ENCODE measurements around the gene MTR. TPM values are rescaled to one million over a fixed set of nuclear protein-coding genes. Genes with fewer than 3 reads are reported as not detected.

MTR gene
- total and polyA plus RNA-seq, 11 donors: 11.8 to 84.2 (median 47.4) TPM

- H3K36me3 ChIP-seq: peaks cover 0 to 100% (median 92%) of the 10 kb centered on the region in 9 donors
- 34 to 49% (median 40%) methylated on average over 3 of the region's 3 CpGs for WGBS, 4 donors
- H3K4me3 ChIP-seq: no peak overlapping the region
- peaks cover 0 to 31% (median 9%) of the 10 kb centered on the region in 12 donors for H3K4me1 ChIP-seq
- no peaks in the 10 kb centered on the region for H3K9me3 ChIP-seq
- ATAC-seq (peak in 2 of 4 donors; percentile 22 to 38), DNase-seq (no peak)
- H3K27me3 ChIP-seq: no peaks in the 10 kb centered on the region
- intact Hi-C loops (cut with DNase I): loop anchor here in 1 of 10 donors (1.0 kb wide), 1 partner anchor 32 kb away; no protein-coding TSS in a partner anchor
- H3K27ac ChIP-seq: peak overlapping the region in 10 of 12 donors; percentile 16 to 78 (median 58)
- TF ChIP-seq POLR2A (IDR thresholded peaks at IDR 0.05): no peak
- TF ChIP-seq CTCF (IDR thresholded peaks at IDR 0.05): no peak
Measured at GRCh38 chr1:236830116-236830515, 35.0 kb downstream of the MTR start.

- DNase-seq (peak; percentile 63 to 78 (median 67)), ATAC-seq (peak; percentile 95 to 98 (median 96))
- TF ChIP-seq CTCF (IDR thresholded peaks at IDR 0.05) (no peak), POLR2A (IDR thresholded peaks at IDR 0.05) (no peak)
- Histone ChIP-seq H3K4me3 (peak overlapping the region in 1 of 12 donors; percentile 3), H3K36me3 (peaks cover 0 to 100% (median 92%) of the 10 kb centered on the region in 9 donors), H3K27me3 (no peaks in the 10 kb centered on the region), H3K27ac (peak overlapping the region in 10 of 12 donors; percentile 16 to 78 (median 58)), H3K4me1 (peaks cover 0 to 27% (median 9%) of the 10 kb centered on the region in 12 donors), H3K9me3 (no peaks in the 10 kb centered on the region)
- WGBS, 4 donors: 38 to 53% (median 45%) methylated on average over 6 of the region's 6 CpGs
- intact Hi-C loops (cut with DNase I): loop anchor here in 1 of 10 donors (1.0 kb wide), 1 partner anchor 32 kb away; no protein-coding TSS in a partner anchor
Measured at GRCh38 chr1:236830560-236830959, 35.5 kb downstream of the MTR start.

GRCh38 chr1:236833575-236833974 is 38.5 kb downstream of the MTR start:
- Histone ChIP-seq H3K27me3 (no peaks in the 10 kb centered on the region), H3K27ac (no peak overlapping the region), H3K4me1 (peaks cover 0 to 24% (median 9%) of the 10 kb centered on the region in 12 donors), H3K36me3 (peaks cover 0 to 100% (median 92%) of the 10 kb centered on the region in 9 donors), H3K9me3 (no peaks in the 10 kb centered on the region), H3K4me3 (no peak overlapping the region)
- 87 to 96% (median 95%) methylated on average over 2 of the region's 2 CpGs for WGBS, 4 donors
- intact Hi-C loops (cut with DNase I): no loop called here
- TF ChIP-seq CTCF (IDR thresholded peaks at IDR 0.05) (no peak), POLR2A (IDR thresholded peaks at IDR 0.05) (no peak)
- no peak for DNase-seq
- ATAC-seq: no peak

- WGBS, 4 donors: 68 to 84% (median 81%) methylated on average over 4 of the region's 4 CpGs
- Histone ChIP-seq H3K27ac (no peak overlapping the region), H3K4me3 (no peak overlapping the region), H3K36me3 (peaks cover 0 to 100% (median 92%) of the 10 kb centered on the region in 9 donors), H3K27me3 (no peaks in the 10 kb centered on the region), H3K4me1 (peaks cover 0 to 15% (median 6%) of the 10 kb centered on the region in 12 donors), H3K9me3 (no peaks in the 10 kb centered on the region)
- no peak for TF ChIP-seq POLR2A (IDR thresholded peaks at IDR 0.05)
- TF ChIP-seq CTCF (IDR thresholded peaks at IDR 0.05): no peak
- intact Hi-C loops (cut with DNase I): no loop called here
- DNase-seq: no peak
- no peak for ATAC-seq
Measured at GRCh38 chr1:236834876-236835275, 39.8 kb downstream of the MTR start.

All from heart left ventricle (tissue), 16 donors.